ENCODE results near the gene PGLYRP4. TPM values are rescaled to one million over a fixed set of nuclear protein-coding genes. Genes with fewer than 3 reads are reported as not detected.

Gene PGLYRP4
- total and polyA plus RNA-seq, 2 of the 4 experiments (the other 2 are of a cell fraction): not detected

DNA sequence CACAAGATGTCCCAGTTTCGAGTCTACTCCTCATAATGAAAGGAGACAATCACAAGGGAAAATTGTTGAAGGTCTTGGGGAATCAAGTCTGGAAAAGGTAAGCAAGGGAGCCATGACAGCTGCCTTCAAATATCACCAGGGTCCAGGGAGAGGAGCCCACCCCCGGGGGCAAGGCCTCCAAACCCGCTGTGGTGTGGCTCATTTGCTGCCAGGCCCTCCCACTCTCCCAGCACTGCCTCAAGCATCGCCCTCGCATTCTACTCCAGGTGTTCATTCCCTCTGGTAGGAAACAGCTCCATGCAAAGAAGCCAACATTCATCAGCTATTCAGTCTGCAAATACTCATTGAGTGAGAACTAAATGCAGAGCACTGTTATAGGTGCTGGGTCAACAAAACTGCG lies 17.6 kb upstream of the PGLYRP4 start:
- WGBS, 2 experiments (ENCODE audit: extremely low coverage in 2 of 2, insufficient read length in 1 of 2): no CpG with 5 or more reads among the region's 6 CpGs
- in situ Hi-C loops (cut with MboI; ENCODE audit: low sequenced_read_pairs): no loop called here

More for the DNA sequence above, 17.6 kb upstream of the PGLYRP4 start:
- Histone ChIP-seq H2AK9ac (replicated peaks; ENCODE audit: low read depth, low read length, poor library complexity) (no peak overlapping the region), H2AK5ac (ENCODE audit: low read depth, low read length) (no peak overlapping the region), H3K4me1 (ENCODE audit: control insufficient read depth, insufficient read depth, low read length) (no peaks in the 10 kb centered on the region), H4K20me1 (ENCODE audit: insufficient read depth, low read length) (no peaks in the 10 kb centered on the region), H4K5ac (ENCODE audit: low read depth, low read length) (no peak overlapping the region), H3K79me1 (ENCODE audit: low read depth in 1 of 2, low read length in 2 of 2) (no peaks in the 10 kb centered on the region), H3K9me1 (ENCODE audit: insufficient read depth, low read length) (no peaks in the 10 kb centered on the region), H2BK5ac (ENCODE audit: low read depth, low read length, poor library complexity, severe bottlenecking) (no peak overlapping the region), H3K27me3 (ENCODE audit: control insufficient read depth, insufficient read depth, low read length) (peaks cover 6% of the 10 kb centered on the region), H3K18ac (ENCODE audit: low read depth, low read length) (no peak overlapping the region), H2AFZ (replicated peaks; ENCODE audit: low read length, poor library complexity) (no peak overlapping the region), H3K56ac (ENCODE audit: extremely low read depth, insufficient read depth, low read length) (no peak overlapping the region), H3K23ac (ENCODE audit: low read depth, low read length) (no peak overlapping the region), H2BK15ac (ENCODE audit: low read depth, low read length) (no peak overlapping the region), H2BK120ac (ENCODE audit: low read depth, low read length) (no peak overlapping the region), H3K9me3 (ENCODE audit: control insufficient read depth, insufficient read depth, low read length) (no peaks in the 10 kb centered on the region), H2BK20ac (ENCODE audit: low read depth, low read length) (no peak overlapping the region), H3K4ac (ENCODE audit: low read depth, low read length) (no peak overlapping the region), H3K36me3 (ENCODE audit: control insufficient read depth, insufficient read depth, low read length) (no peaks in the 10 kb centered on the region), H3K4me3 (ENCODE audit: insufficient read depth, low read depth, low read length) (no peak overlapping the region), H3K4me2 (ENCODE audit: low read depth, low read length) (no peak overlapping the region), H4K91ac (ENCODE audit: insufficient read depth, low read depth, low read length) (no peak overlapping the region), H3K9ac (ENCODE audit: low read depth, low read length) (no peak overlapping the region), H4K8ac (ENCODE audit: low read depth in 2 of 2, low read length in 2 of 2) (no peak overlapping the region), H3K27ac (ENCODE audit: insufficient read depth, low read length) (no peak overlapping the region), H3K14ac (replicated peaks; ENCODE audit: low read depth, low read length) (no peak overlapping the region)
- intact Hi-C loops (cut with micrococcal nuclease) (no loop called here), dilution Hi-C loops (cut with HindIII; ENCODE audit: low sequenced_read_pairs, unreplicated experiment) (no loop called here)
- ChIA-PET CTCF (no interaction called here), POLR2A (ENCODE audit: unreplicated experiment) (no interaction called here)
- TF ChIP-seq BHLHE40 (IDR thresholded peaks at IDR 0.05; ENCODE audit: low read depth, low read length) (no peak), CEBPB (IDR thresholded peaks at IDR 0.05; ENCODE audit: low read depth, low read length) (no peak), RFX5 (IDR thresholded peaks at IDR 0.05; ENCODE audit: low read depth, low read length) (no peak), RAD21 (IDR thresholded peaks at IDR 0.05; ENCODE audit: low read length) (no peak), NFE2L2 (IDR thresholded peaks at IDR 0.05; ENCODE audit: low read depth, low read length) (no peak)
- TF ChIP-seq, protein P1, sequence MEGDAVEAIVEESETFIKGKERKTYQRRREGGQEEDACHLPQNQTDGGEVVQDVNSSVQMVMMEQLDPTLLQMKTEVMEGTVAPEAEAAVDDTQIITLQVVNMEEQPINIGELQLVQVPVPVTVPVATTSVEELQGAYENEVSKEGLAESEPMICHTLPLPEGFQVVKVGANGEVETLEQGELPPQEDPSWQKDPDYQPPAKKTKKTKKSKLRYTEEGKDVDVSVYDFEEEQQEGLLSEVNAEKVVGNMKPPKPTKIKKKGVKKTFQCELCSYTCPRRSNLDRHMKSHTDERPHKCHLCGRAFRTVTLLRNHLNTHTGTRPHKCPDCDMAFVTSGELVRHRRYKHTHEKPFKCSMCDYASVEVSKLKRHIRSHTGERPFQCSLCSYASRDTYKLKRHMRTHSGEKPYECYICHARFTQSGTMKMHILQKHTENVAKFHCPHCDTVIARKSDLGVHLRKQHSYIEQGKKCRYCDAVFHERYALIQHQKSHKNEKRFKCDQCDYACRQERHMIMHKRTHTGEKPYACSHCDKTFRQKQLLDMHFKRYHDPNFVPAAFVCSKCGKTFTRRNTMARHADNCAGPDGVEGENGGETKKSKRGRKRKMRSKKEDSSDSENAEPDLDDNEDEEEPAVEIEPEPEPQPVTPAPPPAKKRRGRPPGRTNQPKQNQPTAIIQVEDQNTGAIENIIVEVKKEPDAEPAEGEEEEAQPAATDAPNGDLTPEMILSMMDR (conservative IDR thresholded peaks at IDR 0.05; ENCODE audit: low read depth, low read length): no peak
- BruUV-seq (replicated peaks): no TSS peak
- no peak for DNase-seq
- no peak for ATAC-seq (ENCODE audit: low read depth)
